Measurements from ENCODE around the gene PLP2. TPM values are rescaled to one million over a fixed set of nuclear protein-coding genes. Genes with fewer than 3 reads are reported as not detected.

The PLP2 gene
- total and polyA plus RNA-seq, 7 donors = 17.8 to 320 (median 77.7) TPM

DNA sequence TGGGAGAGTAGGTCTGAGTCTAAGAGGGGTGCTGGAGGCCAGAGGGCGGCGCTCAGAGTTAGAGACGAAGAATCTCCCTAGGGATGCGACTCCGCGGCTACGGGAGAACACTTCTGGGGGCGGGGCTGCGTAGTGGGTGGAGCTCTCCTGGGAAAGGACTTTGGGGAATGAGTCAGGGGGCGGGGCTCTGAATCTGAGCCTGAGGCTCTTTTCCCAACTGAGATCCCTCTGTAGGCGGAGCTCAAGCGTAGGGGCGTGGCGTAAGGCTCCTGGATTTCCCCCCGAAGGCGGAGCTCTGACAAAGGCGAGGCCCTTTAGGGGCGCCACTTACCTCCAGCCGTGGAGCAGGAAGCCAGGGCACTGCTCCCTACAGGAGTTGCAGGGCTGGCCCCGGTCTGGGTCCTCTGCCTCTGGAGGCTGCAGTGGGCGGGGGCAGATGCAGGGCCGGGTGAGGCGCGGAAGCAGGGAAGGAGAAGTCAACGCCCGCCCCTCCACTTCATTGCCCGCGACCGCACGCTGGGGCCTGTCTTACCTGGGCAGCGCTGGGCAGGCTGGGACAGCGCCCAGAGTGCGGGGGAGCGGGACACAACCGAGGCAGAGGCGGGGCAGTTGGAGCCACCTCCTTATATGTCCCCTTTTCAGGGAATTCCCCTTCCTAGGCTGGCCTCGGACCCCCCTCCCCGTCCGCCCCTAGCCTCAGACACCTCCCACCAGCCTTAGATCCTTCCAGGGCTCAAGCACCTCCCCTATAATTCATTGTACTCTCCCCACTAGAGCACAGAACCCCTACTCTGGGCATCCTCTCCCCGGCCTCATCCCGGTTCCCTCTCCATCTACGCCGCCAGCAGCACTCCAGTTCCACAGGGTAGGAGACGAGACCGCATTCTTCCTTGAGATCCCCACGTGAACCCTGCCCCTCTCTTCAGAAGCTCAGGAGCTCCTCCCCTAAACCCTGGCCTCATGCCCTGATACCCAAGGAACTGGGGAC lies 12.9 kb downstream of the PLP2 start:
- Histone ChIP-seq H3K4me3 (peak overlapping the region; percentile 66), H3K36me3 (ENCODE audit: insufficient read depth in 1 of 2, low read depth in 1 of 2) (peaks cover 3 to 14% of the 10 kb centered on the region in 2 donors), H3K27ac (peak overlapping the region; percentile 79), H3K27me3 (ENCODE audit: insufficient read depth in 3 of 3, low read length in 2 of 3) (no peaks in the 10 kb centered on the region), H3K9me3 (no peaks in the 10 kb centered on the region), H3K4me1 (peaks cover 5% of the 10 kb centered on the region)
- ATAC-seq (peak; percentile 79 to 88 (median 86)), DNase-seq (peak; percentile 90 to 94)
- 19 to 59% (median 31%) methylated on average over 24 to 46 of the region's 46 CpGs for WGBS, 3 donors
- TF ChIP-seq, protein P1, sequence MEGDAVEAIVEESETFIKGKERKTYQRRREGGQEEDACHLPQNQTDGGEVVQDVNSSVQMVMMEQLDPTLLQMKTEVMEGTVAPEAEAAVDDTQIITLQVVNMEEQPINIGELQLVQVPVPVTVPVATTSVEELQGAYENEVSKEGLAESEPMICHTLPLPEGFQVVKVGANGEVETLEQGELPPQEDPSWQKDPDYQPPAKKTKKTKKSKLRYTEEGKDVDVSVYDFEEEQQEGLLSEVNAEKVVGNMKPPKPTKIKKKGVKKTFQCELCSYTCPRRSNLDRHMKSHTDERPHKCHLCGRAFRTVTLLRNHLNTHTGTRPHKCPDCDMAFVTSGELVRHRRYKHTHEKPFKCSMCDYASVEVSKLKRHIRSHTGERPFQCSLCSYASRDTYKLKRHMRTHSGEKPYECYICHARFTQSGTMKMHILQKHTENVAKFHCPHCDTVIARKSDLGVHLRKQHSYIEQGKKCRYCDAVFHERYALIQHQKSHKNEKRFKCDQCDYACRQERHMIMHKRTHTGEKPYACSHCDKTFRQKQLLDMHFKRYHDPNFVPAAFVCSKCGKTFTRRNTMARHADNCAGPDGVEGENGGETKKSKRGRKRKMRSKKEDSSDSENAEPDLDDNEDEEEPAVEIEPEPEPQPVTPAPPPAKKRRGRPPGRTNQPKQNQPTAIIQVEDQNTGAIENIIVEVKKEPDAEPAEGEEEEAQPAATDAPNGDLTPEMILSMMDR (IDR thresholded peaks at IDR 0.05) = no peak
- intact Hi-C loops (cut with DNase I) = no loop called here

DNA sequence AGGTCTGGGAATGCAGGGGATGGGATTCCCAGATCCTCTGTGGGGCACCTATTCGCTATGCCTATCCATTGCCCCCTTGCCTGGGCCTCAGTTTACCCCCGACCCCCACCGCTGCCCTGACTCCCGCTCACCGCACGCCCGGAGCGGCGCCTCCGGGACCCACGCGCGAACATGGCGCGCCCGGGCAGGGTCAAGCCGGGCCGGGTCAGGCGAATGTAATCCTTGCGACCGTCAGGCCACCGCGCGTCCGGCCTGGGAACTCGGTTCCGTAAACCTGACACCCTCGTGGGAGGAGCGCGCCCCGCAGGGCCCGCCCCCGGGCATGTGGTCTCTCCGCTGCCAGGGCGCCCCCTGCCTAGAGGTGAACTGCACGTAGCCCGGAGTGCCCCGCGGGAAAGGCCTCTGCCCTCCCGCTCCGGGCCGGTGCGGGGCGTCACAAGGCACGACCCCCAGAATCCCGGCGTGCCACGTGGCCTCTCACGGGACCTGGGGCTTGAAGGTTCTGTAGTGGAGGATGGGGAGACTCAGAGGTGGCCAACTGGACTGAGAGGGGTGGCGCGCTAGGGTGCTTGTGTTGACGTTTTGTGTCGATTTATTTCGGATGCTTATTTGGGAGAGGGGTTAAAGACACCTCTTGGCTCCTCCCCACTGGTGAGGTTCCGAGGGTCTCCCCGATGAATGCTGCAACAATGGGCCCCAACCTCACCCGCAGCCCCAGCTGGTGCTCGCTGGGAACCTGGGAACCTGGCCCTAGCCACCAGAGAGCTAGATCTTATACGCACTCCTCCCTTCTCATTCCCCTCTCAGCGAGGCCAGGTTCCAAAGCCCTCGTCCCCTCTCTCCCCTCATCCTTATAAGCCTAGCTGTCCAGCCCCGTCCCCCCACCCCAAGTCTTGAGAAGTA lies 14.7 kb downstream of the PLP2 start, which contains the start of gene PRICKLE3:
PRICKLE3 (minus strand) TSS at position 249 of the 903 bp plus-strand sequence; CDS start at position 173, 76 bp downstream.
- ATAC-seq (peak; percentile 57 to 68 (median 64)), DNase-seq (peak; percentile 86 to 91)
- H3K9me3 ChIP-seq = no peaks in the 10 kb centered on the region
- peaks cover 5% of the 10 kb centered on the region for H3K4me1 ChIP-seq
- H3K27me3 ChIP-seq (ENCODE audit: insufficient read depth in 3 of 3, low read length in 2 of 3) = no peaks in the 10 kb centered on the region
- H3K4me3 ChIP-seq = peak within 1 kb of the TSS; percentile 66
- TF ChIP-seq, protein P1 (IDR thresholded peaks at IDR 0.05) = peak; percentile 33
- peaks cover 3 to 14% of the 10 kb centered on the region in 2 donors for H3K36me3 ChIP-seq (ENCODE audit: insufficient read depth in 1 of 2, low read depth in 1 of 2)
- 2 to 45% (median 9%) methylated on average over 36 to 62 of the region's 62 CpGs for WGBS, 3 donors
- intact Hi-C loops (cut with DNase I) = no loop called here
- H3K27ac ChIP-seq = peak within 1 kb of the TSS; percentile 79

DNA sequence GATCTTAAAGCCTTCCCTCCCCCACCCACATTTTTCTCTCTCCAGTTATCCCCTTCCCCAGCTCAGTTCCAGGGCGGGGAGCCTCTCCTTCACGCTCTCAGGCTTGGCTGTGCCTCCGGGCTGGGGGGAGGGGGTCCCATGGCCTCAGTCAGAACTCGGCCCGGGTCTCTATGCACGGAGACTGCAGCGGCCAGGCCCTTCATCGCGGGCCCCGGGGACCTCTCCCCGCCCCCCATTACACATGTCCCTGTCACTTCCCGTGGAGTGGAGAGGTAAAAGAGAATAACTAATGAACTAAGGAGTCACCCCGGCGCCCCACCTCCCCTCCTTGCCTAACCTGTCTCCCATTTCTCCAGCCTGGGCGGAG lies 15.3 kb downstream of the PLP2 start:
- intact Hi-C loops (cut with DNase I) = no loop called here
- peaks cover 2% of the 10 kb centered on the region for H3K9me3 ChIP-seq
- H3K4me3 ChIP-seq = no peak overlapping the region
- TF ChIP-seq, protein P1 (IDR thresholded peaks at IDR 0.05) = no peak
- ATAC-seq (no peak), DNase-seq (no peak)
- peaks cover 5% of the 10 kb centered on the region for H3K4me1 ChIP-seq
- H3K36me3 ChIP-seq (ENCODE audit: insufficient read depth in 1 of 2, low read depth in 1 of 2) = peaks cover 3 to 12% of the 10 kb centered on the region in 2 donors
- WGBS, 3 donors = 49 to 68% (median 53%) methylated on average over 4 to 15 of the region's 15 CpGs
- H3K27ac ChIP-seq = peak overlapping the region; percentile 79
- H3K27me3 ChIP-seq (ENCODE audit: insufficient read depth in 3 of 3, low read length in 2 of 3) = no peaks in the 10 kb centered on the region

DNA sequence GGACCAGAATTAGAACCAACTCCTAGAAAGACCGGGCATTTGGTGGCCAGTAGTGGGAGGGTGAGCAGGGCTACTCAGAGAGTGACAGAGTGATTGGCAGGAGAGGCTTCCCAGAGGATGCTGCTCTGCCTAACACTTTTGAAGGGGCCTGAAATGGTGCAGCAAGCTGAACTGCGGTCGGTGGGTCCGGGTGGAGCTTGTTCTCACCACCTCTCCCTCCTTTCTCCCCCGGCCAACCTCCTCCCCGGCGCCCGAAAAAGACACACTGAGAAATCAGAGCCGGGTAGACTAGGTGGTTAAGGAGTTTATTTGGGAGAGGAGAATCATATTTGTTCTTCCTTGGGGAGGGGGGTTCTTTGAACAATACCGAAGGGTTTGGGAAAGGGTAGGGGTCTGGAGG lies 15.8 kb downstream of the PLP2 start:
- Histone ChIP-seq H3K27ac (peak overlapping the region; percentile 79), H3K27me3 (ENCODE audit: insufficient read depth in 3 of 3, low read length in 2 of 3) (no peaks in the 10 kb centered on the region), H3K4me1 (peaks cover 5% of the 10 kb centered on the region), H3K36me3 (ENCODE audit: insufficient read depth in 1 of 2, low read depth in 1 of 2) (peaks cover 0 to 7% of the 10 kb centered on the region in 2 donors), H3K9me3 (peaks cover 4% of the 10 kb centered on the region), H3K4me3 (no peak overlapping the region)
- 60 to 71% (median 66%) methylated on average over 10 of the region's 10 CpGs for WGBS, 3 donors
- ATAC-seq (no peak), DNase-seq (no peak)
- TF ChIP-seq, protein P1 (IDR thresholded peaks at IDR 0.05) = no peak
- intact Hi-C loops (cut with DNase I) = no loop called here
